Activated T-cell treated with anti-CD3 and anti-CD28 coated beads, Interleukin-2, amount 50 U/mL, for 24 hours (primary cell): ENCODE data around the gene GPR149.
"Not testable (repeated sequence)": the region's sequence is repeated elsewhere in the genome, so short reads cannot be mapped to it uniquely, and the experiment has no call there.

ENCODE experiments used
- DNase-seq: peaks from one replicate; pipeline ENCODE4 v3.0.0-alpha.2; 2020
- H3K27ac Mint-ChIP-seq: 2 replicates; pipeline ENCODE4 v1.8.0; 2020; ENCODE audit warnings: mild to moderate bottlenecking, mixed read lengths
- H3K27me3 Mint-ChIP-seq: 2 replicates; pipeline ENCODE4 v1.8.0; 2020; ENCODE audit warnings: mixed read lengths
- H3K36me3 Mint-ChIP-seq: 2 replicates; pipeline ENCODE4 v1.8.0; 2020; ENCODE audit warnings: low read depth, mixed read lengths
- H3K4me1 Mint-ChIP-seq: 2 replicates; pipeline ENCODE4 v1.8.0; 2020; ENCODE audit warnings: low read depth, mixed read lengths
- H3K4me3 Mint-ChIP-seq: 2 replicates; pipeline ENCODE4 v1.8.0; 2020; ENCODE audit warnings: mild to moderate bottlenecking, moderate library complexity, mixed read lengths
- H3K9me3 Mint-ChIP-seq: 2 replicates; pipeline ENCODE4 v1.8.0; 2020; ENCODE audit warnings: mixed read lengths

The GPR149 gene

GRCh38 chr3:154430014-154430413, at the start of gene GPR149:
GPR149 (minus strand) TSS chr3:154430190; CDS start chr3:154429615, 575 bp downstream.
- no peaks in the 10 kb centered on the region for H3K36me3 Mint-ChIP-seq
- H3K27ac Mint-ChIP-seq, result no peak within 1 kb of the TSS
- no peak for DNase-seq
- H3K4me3 Mint-ChIP-seq, result no peak within 1 kb of the TSS
- H3K27me3 Mint-ChIP-seq, result peaks cover 44% of the 10 kb centered on the region
- H3K4me1 Mint-ChIP-seq, result peaks cover 1% of the 10 kb centered on the region
- H3K9me3 Mint-ChIP-seq, result no peaks in the 10 kb centered on the region

- no peaks in the 10 kb centered on the region for H3K27me3 Mint-ChIP-seq
- peaks cover 10% of the 10 kb centered on the region for H3K9me3 Mint-ChIP-seq
- H3K27ac Mint-ChIP-seq, result no peak overlapping the region
- H3K4me3 Mint-ChIP-seq, result no peak overlapping the region
- H3K36me3 Mint-ChIP-seq, result no peaks in the 10 kb centered on the region
- H3K4me1 Mint-ChIP-seq, result no peaks in the 10 kb centered on the region
- no peak for DNase-seq
Observed at GRCh38 chr3:154473769-154474168, 43.8 kb upstream of the GPR149 start.

- no peak overlapping the region for H3K4me3 Mint-ChIP-seq
- no peaks in the 10 kb centered on the region for H3K27me3 Mint-ChIP-seq
- H3K36me3 Mint-ChIP-seq, result no peaks in the 10 kb centered on the region
- no peaks in the 10 kb centered on the region for H3K4me1 Mint-ChIP-seq
- H3K27ac Mint-ChIP-seq, result no peak overlapping the region
- peaks cover 5% of the 10 kb centered on the region for H3K9me3 Mint-ChIP-seq
- DNase-seq, result no peak
Observed at GRCh38 chr3:154469585-154469984, 39.6 kb upstream of the GPR149 start.

- H3K9me3 Mint-ChIP-seq, result no peaks in the 10 kb centered on the region
- DNase-seq, result no peak
- H3K36me3 Mint-ChIP-seq, result no peaks in the 10 kb centered on the region
- no peak overlapping the region for H3K4me3 Mint-ChIP-seq
- H3K27me3 Mint-ChIP-seq, result no peaks in the 10 kb centered on the region
- no peaks in the 10 kb centered on the region for H3K4me1 Mint-ChIP-seq
- H3K27ac Mint-ChIP-seq, result no peak overlapping the region
Observed at GRCh38 chr3:154464440-154465190, 34.6 kb upstream of the GPR149 start.

GRCh38 chr3:154458560-154458959, 28.6 kb upstream of the GPR149 start:
- Mint-ChIP-seq H3K27me3 (no peaks in the 10 kb centered on the region), H3K36me3 (no peaks in the 10 kb centered on the region), H3K4me3 (no peak overlapping the region), H3K27ac (no peak overlapping the region), H3K4me1 (no peaks in the 10 kb centered on the region), H3K9me3 (no peaks in the 10 kb centered on the region)
- no peak for DNase-seq

- not testable (repeated sequence) for H3K9me3 Mint-ChIP-seq, DNase-seq, H3K27me3 Mint-ChIP-seq, H3K4me1 Mint-ChIP-seq, H3K36me3 Mint-ChIP-seq, H3K4me3 Mint-ChIP-seq, H3K27ac Mint-ChIP-seq
Observed at GRCh38 chr3:154439081-154439480, 9.1 kb upstream of the GPR149 start.

GRCh38 chr3:154431043-154431442, 1.1 kb upstream of the GPR149 start:
- Mint-ChIP-seq H3K4me3 (no peak overlapping the region), H3K4me1 (peaks cover 1% of the 10 kb centered on the region), H3K9me3 (no peaks in the 10 kb centered on the region), H3K36me3 (no peaks in the 10 kb centered on the region), H3K27me3 (peaks cover 41% of the 10 kb centered on the region), H3K27ac (no peak overlapping the region)
- DNase-seq, result no peak

GRCh38 chr3:154428286-154429206, 1.4 kb downstream of the GPR149 start:
- Mint-ChIP-seq H3K27ac (no peak overlapping the region), H3K4me1 (peaks cover 1% of the 10 kb centered on the region), H3K9me3 (no peaks in the 10 kb centered on the region), H3K36me3 (no peaks in the 10 kb centered on the region), H3K27me3 (peaks cover 44% of the 10 kb centered on the region), H3K4me3 (no peak overlapping the region)
- no peak for DNase-seq

- no peak overlapping the region for H3K27ac Mint-ChIP-seq
Observed at GRCh38 chr3:154427685-154428285, 2.2 kb downstream of the GPR149 start.

GRCh38 chr3:154422694-154423093, 7.3 kb downstream of the GPR149 start:
- peaks cover 5% of the 10 kb centered on the region for H3K9me3 Mint-ChIP-seq
- H3K27me3 Mint-ChIP-seq, result peaks cover 18% of the 10 kb centered on the region
- no peak overlapping the region for H3K4me3 Mint-ChIP-seq
- H3K36me3 Mint-ChIP-seq, result no peaks in the 10 kb centered on the region
- H3K4me1 Mint-ChIP-seq, result no peaks in the 10 kb centered on the region
- H3K27ac Mint-ChIP-seq, result no peak overlapping the region
- DNase-seq, result no peak

More at GRCh38 chr3:154427685-154428285, 2.2 kb downstream of the GPR149 start:
- H3K36me3 Mint-ChIP-seq, result no peaks in the 10 kb centered on the region
- DNase-seq, result no peak
- no peak overlapping the region for H3K4me3 Mint-ChIP-seq
- no peaks in the 10 kb centered on the region for H3K9me3 Mint-ChIP-seq
- H3K27me3 Mint-ChIP-seq, result peaks cover 44% of the 10 kb centered on the region
- H3K4me1 Mint-ChIP-seq, result peaks cover 1% of the 10 kb centered on the region

GRCh38 chr3:154421083-154421482, 8.9 kb downstream of the GPR149 start:
- peaks cover 8% of the 10 kb centered on the region for H3K9me3 Mint-ChIP-seq
- no peak overlapping the region for H3K27ac Mint-ChIP-seq
- no peak for DNase-seq
- no peak overlapping the region for H3K4me3 Mint-ChIP-seq
- no peaks in the 10 kb centered on the region for H3K36me3 Mint-ChIP-seq
- no peaks in the 10 kb centered on the region for H3K4me1 Mint-ChIP-seq
- H3K27me3 Mint-ChIP-seq, result peaks cover 3% of the 10 kb centered on the region

GRCh38 chr3:154398084-154398967, 31.7 kb downstream of the GPR149 start:
- Mint-ChIP-seq H3K9me3 (no peaks in the 10 kb centered on the region), H3K4me3 (no peak overlapping the region), H3K36me3 (no peaks in the 10 kb centered on the region), H3K4me1 (peaks cover 3% of the 10 kb centered on the region), H3K27me3 (peaks cover 3% of the 10 kb centered on the region), H3K27ac (no peak overlapping the region)
- no peak for DNase-seq

GRCh38 chr3:154389861-154390260, 40.1 kb downstream of the GPR149 start:
- no peak for DNase-seq
- H3K4me1 Mint-ChIP-seq, result no peaks in the 10 kb centered on the region
- H3K9me3 Mint-ChIP-seq, result no peaks in the 10 kb centered on the region
- no peaks in the 10 kb centered on the region for H3K36me3 Mint-ChIP-seq
- no peak overlapping the region for H3K27ac Mint-ChIP-seq
- H3K4me3 Mint-ChIP-seq, result no peak overlapping the region
- H3K27me3 Mint-ChIP-seq, result peaks cover 27% of the 10 kb centered on the region

- no peak for DNase-seq
- Mint-ChIP-seq H3K27ac (no peak overlapping the region), H3K27me3 (peaks cover 27% of the 10 kb centered on the region), H3K9me3 (no peaks in the 10 kb centered on the region), H3K36me3 (no peaks in the 10 kb centered on the region), H3K4me1 (no peaks in the 10 kb centered on the region), H3K4me3 (no peak overlapping the region)
Observed at GRCh38 chr3:154384479-154384878, 45.5 kb downstream of the GPR149 start.
